ENCODE results near the gene TMEM186.

GRCh38 chr16:8760021-8760420 lies 37.4 kb downstream of the TMEM186 start:
- TF ChIP-seq POLR2A (IDR thresholded peaks at IDR 0.05) (no peak), CTCF (IDR thresholded peaks at IDR 0.05) (no peak)

Measured in lower leg skin (tissue), 3 donors.